ENCODE data around the gene RBBP6. TPM values are rescaled to one million over a fixed set of nuclear protein-coding genes. Genes with fewer than 3 reads are reported as not detected.
"Not testable (repeated sequence)": the region's sequence is repeated elsewhere in the genome, so short reads cannot be mapped to it uniquely, and the experiment has no call there.

The RBBP6 gene, protein sequence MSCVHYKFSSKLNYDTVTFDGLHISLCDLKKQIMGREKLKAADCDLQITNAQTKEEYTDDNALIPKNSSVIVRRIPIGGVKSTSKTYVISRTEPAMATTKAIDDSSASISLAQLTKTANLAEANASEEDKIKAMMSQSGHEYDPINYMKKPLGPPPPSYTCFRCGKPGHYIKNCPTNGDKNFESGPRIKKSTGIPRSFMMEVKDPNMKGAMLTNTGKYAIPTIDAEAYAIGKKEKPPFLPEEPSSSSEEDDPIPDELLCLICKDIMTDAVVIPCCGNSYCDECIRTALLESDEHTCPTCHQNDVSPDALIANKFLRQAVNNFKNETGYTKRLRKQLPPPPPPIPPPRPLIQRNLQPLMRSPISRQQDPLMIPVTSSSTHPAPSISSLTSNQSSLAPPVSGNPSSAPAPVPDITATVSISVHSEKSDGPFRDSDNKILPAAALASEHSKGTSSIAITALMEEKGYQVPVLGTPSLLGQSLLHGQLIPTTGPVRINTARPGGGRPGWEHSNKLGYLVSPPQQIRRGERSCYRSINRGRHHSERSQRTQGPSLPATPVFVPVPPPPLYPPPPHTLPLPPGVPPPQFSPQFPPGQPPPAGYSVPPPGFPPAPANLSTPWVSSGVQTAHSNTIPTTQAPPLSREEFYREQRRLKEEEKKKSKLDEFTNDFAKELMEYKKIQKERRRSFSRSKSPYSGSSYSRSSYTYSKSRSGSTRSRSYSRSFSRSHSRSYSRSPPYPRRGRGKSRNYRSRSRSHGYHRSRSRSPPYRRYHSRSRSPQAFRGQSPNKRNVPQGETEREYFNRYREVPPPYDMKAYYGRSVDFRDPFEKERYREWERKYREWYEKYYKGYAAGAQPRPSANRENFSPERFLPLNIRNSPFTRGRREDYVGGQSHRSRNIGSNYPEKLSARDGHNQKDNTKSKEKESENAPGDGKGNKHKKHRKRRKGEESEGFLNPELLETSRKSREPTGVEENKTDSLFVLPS (N-terminal part only)
- polyA plus RNA-seq (ENCODE audit: insufficient read length), result 33.6 TPM

DNA sequence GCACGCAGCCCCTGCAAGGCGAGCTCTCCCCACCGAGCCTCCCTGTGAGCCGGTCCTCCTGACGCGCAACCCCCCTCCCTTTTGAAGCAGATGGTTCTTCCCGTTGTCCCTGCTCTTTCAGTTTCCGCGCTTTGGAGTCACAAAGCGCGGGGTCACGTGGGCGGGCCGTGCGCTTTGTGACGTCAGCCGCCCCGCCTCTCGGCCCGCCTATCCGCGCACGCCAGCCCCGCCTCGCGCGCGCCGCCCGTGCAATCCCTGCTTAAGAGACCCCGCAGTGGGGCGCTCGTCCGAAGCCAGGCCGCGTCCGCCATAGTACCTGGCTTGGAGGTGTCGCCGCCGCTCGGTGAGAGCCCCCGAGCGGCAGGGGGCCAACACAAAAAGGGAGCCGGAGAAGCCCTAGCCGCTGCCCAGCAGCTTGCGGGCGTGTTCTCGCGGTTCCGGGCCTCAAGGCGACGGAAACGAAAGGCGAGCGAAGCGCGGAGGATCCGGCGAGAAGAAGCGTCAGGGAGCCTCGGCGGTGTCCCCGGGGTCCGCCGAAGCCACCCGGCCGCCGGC, at the start of gene RBBP6:
Gene RBBP6 (plus strand): TSS at position 272 of the 555 bp plus-strand sequence. CDS start 1,061 bp downstream, outside the sequence.
- DNase-seq, result peak; percentile 97

DNA sequence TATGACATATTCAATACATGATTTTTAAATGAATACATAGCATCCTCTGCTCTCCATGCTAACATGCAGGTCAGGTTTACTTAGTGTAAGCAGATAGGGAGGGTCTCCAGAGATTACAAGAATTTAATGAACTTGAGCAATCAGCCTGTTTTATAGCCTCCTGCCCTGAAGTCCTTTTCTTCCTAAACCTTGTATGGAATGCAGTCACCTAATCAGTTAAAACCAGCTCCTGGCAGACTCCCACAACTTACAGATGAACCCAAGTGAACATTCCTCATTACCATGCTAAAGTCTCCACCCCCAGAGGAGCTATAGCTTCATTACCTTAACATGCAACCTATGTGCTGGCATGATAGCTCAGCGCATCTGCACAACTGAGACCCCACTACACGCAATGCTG, 48.5 kb upstream of the RBBP6 start:
- DNase-seq, result no peak

DNA sequence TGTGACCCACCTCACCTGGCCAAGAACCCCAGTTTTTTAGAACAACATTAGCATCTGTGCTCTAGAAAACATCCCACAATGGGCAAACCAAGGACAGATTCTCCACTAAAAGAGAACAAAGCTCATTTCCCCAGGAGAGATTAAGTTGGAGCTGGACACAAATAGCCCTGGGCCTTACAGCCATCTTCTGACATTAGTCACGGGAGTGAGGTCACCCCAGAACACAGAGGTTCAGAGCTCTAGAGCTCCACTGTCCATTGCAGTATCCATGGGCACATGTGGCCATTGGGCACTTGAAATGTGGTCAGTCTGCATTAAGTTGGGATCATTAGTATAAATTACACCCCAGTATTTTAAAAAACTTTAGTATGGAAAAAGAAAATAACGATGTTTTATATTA, 47.6 kb upstream of the RBBP6 start:
- no peak for DNase-seq

DNA sequence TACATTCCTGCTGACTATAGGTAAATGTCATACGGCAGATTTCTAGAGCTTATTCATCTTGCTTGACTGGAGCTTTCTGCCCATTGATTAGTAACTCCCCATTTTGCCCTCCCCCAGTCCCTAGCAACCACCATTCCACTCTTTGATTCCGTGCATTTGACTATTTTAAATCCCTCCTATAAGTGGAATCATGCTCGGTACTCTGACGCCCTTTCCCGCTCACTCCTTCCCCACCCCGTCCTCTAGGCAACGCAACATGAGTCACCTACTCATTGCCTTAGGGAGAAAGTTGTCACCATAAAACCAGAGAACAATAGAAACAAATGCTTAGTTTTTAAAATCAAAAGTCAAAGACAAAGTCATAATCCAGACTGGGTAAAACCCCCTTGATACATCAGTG, 45.5 kb upstream of the RBBP6 start:
- DNase-seq, result no peak

DNA sequence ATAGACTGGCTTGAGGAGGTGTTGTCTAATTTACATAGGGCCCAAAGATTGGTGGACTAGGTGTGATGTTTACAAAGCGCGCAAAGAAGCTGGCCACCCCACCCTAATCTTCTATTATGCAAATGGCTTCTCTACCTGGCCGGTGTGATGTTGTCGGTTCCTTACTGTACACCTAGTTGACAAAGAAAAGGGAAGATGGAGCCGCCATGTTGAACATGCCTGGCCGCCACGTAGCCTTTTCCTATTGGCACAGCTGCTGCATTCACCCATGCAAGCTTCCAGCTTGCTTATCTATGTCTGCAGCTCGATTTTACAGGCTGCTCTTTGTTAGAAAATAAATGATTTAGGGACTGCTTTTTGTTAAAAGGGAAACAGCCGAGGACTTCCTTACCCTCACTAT, 44.2 kb upstream of the RBBP6 start:
- not testable (repeated sequence) for DNase-seq

DNA sequence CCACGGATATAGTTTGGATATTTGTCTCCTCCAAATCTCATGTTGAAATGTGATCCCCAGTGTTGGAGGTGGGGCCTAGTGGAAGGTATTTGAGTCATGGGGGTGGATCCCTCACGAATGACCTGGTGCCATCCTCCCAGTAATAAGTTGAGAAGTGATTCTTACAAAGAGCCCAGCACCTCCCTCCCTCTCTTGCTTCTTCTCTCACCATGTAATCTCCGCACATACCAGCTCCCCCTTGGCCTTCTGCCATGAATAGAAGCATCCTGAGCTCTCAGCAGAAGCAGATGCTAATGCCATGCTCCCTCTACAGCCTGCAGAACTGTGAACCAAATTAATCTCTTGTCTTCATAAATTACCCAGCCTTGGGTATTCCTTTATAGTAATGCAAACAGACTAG, 41.9 kb upstream of the RBBP6 start:
- no peak for DNase-seq

DNA sequence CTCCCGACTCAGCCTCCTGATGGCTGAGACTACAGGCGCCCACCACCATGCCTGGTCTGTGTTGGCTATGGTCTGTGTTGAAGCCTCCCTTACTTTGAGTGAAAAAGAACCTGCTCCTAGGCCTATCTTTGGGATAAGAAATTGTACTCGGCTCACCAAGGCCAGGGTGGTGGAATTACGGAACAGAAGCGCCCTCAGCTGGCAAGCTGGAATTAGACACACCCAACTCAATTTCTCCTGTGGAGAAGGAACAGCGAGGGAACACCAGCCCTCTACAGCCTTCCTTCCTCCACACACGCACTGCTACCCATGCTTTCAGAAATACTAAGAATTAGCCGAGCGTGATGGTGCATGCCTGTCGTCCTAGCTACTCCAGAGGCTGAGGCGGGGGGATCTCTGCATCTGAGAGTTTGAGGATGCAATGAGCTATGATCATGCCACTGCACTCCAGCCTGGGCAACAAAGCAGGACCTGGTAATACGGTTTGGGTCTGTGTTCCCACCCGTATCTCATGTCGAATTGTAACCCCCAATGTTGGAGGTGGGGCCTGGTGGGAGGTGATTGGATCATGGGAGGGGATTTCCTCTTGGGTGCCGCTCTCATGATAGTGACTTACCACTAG, 40.1 kb upstream of the RBBP6 start:
- no peak for DNase-seq

DNA sequence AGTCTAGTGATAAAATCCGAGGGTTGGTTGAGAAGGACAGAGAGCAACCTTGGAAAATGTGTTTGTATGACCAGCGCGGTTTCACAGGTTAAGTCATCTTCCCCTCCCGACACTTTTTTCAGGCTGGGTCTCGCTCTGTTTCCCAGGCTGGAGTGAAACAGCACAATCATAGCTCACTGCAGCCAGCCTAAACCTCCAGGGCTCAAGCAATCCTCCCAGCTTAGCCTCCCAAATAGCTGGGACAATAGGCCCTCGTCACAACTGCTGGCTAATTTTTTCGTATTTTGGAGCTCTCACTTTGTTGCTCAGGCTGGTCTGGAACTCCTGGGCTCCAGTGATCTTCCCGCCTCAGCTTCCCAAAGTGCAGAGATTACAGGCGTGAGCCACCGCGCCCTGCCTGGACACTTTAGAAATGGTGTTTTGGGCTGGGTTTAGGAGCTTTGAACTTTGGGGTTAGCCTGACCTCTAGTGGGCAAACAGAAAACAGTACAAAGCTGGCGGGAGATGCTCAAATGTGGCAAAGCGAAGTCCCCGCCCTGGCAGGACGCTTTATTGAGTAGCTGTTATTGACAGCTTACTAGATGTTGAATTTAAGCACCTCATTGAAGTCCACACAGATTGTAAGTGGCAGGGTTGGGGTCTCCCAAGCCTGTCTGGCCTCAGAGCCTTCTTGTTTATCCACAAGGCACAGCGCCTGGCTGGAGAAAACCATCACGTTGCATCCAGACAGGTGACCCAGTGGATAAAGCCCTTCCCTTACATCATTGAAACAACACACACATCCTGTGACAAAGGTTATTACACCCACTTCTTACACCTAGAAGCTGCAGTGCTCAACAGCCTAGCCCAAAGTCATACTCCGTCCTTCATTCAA, 34.7 kb upstream of the RBBP6 start:
- peak; percentile 40 for DNase-seq

DNA sequence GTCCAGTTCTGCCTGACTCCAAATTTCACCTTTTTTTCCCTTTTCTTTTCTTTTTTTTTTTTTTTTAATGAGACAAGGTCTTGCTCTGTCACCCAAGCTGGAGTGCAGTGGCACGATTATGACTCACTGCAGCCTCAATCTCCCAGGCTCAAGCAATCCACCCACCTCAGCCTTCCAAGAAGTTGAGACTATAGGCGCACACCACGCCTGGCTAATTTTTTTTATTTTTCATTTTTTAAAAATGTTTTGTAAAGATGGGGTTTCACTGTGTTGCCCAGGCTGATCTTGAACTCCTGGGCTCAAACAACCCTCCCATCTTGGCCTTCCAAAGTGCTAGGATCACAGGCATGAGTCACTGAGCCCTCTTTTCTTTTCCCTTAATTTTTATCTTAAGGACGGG, 33.4 kb upstream of the RBBP6 start:
- no peak for DNase-seq

DNA sequence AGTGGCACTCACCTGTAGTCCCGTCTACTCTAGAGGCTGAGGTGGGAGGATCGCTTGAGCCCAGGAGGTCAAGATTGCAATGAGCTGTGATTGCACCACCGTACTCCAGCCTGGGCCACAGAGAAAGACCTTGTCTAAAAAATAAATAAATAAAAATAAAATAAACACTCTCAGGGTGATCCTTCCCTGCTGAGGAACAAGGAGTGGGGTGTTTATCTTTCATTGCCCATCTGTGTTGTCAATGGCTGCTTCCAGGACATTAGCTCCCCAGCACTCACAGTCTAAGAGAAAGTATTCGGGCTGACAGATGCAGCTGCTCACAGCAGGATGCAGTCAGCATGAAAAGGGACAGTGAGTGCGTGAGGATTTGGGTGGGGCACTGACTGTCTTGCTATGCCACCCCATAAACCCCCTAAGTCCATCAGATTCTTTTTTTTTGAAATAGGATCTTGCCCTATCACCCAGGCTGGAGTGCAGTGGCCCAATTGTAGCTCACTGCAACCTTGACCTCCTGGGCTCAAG, 31.3 kb upstream of the RBBP6 start:
- no peak for DNase-seq

DNA sequence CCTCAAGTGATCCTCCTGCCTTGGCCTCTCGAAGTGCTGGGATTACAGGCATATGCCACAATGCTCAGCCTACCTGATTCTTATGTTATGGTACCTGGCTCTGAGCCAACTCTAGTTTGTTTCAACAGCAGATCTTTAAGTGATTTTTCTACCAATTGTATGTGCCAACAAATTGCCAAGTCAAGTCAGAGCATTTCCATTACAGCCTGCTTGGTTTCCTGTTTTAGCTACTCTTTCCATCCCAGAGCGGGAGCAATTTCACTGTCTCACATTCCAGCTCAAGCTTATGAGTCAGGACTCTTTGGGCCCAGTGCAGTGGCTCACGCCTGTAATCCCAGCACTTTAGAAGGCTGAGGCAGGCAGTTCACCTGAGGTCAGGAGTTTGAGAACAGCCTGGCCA, 30.8 kb upstream of the RBBP6 start:
- no peak for DNase-seq

DNA sequence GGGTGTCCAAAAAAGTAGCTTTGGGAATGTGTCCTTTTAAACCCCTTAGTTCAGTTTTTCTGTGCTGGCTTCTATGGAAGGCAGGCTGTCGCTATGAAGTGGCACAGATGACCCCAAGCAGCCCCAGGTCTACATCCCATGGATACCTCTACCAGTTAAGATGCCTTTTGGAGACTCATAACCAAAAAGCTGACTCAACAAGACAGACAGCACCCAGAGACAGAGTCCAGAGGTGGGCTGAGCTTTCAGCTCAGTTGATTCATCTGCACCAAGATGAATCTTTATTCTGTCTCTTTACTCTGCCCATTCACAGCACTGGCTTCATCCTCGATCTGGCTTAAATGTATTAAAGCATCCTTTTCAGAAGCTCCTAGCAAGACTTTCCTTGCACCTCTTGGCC, 29.8 kb upstream of the RBBP6 start:
- DNase-seq, result no peak

DNA sequence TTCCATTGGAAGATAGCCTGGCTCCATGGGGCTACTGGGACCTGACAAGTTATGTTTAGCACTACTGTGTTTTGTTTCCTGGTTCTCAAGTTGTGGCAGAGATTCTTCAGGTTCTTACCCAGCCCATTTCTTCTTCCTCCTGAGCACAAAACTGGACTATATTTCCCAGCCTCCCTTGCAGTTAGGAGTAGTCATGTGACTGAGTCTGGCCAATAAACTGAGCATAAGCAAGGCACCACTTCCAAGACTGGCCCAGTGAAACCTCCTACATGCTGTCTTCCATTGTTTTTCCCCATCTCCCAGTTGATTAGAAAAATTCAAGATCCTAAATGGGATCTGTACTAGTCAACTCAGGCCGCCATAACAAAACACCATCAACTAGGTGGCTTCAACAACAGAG, 28.2 kb upstream of the RBBP6 start:
- DNase-seq, result no peak

DNA sequence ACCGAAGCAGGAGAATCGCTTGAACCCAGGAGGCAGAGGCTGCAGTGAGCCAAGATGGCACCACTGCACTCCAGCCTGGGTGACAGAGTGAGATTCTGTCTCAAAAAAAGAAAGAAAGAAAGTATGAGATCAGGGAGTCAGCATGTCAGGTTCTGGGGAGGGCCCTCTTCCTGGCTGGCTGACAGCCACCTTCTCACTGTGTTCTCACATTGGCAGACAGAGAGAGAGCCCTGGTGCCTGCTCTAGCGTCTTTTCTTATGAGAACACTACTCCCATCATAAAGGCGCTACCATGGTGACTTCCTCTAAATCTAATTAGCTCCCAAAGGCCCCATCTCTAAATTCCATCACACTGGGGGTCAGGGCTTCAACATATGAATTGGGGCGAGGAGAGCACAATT, 27.6 kb upstream of the RBBP6 start:
- DNase-seq, result no peak

DNA sequence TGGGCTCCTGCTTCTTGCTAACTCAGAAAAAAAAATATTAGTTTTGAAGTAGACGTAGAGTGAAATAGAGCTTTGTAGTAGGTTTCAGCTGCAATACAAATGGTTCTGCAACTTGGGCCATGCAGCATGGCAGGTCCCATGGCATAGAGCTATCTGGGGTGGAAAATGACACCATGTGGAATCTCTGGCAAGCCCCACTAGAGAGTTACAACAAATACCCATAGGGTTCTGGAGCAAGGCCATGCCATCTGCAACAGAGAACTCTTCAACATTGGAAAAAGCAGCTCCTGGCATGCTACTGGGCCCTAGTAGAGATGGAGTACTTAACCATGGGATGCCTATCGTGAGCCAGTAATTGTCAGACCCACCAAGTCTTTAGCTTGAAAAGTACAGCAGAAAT, 25.3 kb upstream of the RBBP6 start:
- no peak for DNase-seq

DNA sequence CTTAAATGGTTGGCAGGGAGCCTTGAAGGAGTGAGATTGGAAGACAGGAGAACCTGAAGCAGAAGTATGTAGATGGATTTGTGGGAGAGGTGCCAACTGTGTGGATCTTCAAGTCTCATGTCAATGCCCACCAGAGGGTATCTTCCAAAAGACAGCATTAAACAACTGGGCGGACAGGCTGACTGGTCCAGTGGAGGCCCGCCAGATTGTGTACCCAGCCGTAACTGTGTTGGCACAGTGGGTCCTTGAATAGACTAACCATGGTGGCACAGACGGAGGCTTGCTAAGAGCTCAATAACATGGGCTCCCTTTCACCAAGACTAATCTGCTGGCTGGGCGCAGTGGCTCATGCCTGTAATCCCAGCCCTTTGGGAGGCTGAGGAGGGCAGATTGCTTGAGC, 24.2 kb upstream of the RBBP6 start:
- no peak for DNase-seq

DNA sequence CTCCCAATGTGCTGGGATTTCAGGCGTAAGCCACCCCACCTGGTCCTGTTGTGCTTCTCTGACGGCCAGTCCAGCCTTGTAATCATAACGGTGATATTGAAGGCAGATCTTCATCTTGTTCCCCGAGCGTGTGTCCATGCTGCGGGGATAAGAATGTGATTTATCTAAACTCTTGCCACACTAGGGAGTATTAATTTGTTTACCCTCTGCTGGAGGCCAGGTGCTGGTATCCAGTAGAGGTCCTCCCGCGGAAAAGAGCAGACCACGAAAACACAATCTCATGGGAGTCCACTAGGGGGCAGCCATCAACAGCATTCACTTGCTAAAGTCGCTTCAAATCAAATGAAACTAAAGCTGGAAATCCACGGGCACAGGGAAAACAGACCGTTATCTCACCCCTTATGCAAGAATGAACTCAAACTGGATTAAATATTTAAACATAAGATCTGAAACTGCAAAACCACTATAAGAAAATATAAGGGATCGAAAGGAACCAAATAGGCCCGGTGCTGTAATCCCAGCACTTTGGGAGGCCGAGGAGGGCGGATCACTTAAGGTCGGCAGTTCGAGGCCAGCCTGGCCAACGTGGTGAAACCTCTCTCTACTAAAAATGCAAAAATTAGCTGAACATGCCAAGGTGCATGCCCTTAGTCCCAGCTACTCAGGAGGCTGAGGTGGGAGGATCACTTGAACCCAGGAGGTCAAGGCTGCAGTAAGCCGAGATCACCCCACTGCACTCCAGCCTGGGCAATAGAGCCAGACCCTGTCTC, 22.3 kb upstream of the RBBP6 start:
- DNase-seq, result peak; percentile 75

DNA sequence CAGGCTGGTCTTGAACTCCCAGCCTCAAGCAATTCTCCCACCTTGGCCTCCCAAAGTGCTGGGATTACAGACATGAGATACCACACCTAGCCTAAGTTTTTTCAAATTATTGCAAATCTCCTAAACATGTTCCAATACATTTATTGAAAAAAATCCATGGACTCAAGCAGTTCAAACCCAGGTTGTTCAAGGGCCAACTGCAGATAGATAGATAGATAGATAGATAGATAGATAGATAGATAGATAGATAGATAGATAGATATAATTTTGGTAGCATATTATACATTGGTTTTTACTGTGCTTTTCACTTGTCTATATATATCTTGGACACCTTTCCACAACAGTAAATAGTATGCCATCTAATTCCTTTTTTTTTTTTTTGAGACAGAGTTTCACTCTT, 20.9 kb upstream of the RBBP6 start:
- no peak for DNase-seq

DNA sequence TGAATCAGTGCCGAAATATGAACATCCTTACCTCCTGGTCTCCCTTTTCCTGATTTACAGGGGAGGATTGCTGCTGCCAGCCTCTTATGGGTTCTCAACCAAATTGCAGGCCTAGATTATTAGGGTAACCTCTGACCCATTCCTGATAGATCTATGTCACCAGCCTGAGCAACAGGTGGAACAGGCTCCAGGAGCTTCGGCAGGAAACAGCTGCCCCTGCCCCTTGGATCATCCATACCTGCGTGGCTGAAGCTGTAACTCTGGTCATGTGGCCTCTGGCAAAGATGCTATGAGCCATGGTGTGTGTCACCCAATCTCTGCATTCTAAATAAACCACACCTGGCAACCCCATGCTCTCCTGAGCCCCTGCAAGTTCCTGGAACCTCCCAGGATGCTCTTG, 18.4 kb upstream of the RBBP6 start:
- DNase-seq, result no peak

DNA sequence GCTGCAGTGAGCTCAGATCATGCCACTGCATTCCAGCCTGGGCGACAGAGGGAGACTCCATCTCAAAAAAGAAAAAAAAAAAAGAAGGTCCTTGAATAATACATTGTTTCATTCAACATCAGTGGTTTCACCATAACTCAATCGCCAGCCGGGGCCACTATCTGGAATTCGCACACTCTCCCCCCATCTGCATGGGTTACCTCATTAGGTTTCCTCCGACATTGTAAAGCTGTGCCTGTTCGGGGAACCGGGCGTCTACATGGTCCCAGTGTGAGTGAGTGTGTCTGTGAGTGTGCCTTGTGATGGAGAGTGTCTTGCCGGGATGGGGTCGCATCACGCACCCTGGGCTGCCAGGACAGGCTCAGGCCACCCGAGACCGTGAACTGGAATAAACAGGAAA, 16.6 kb upstream of the RBBP6 start:
- DNase-seq, result no peak

DNA sequence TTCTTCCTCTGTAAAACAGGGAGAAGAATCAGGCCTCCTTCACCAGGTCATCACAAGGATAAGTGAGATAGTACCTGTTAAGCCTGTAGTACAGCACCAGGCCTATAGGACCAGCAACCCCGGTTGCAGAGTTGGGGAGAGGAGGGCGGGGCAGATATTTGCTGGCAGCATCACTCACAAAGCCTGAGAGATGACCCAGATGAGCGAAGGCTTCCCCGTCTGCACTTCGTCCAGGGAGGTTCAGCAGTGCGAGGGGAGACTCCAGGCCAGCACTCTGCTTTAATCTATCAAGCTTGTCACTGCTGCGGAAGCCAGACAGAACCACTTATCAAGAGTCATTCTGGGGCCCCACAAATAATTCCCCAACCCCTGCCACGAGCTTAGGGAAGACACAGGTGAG, 15.8 kb upstream of the RBBP6 start:
- DNase-seq, result no peak
